Sigmoid colon (tissue), 7 donors: ENCODE measurements around the gene FBXO2. TPM values are rescaled to one million over a fixed set of nuclear protein-coding genes. Genes with fewer than 3 reads are reported as not detected.

Source experiments
- DNase-seq: peaks from one replicate; pipeline ENCODE4 v3.0.0-alpha.2; 2019
- H3K27ac ChIP-seq, 4 donors: fragments of 200-600 bp; sonication (generic); one replicate each; pipeline ENCODE4 v1.5.1; 2016 to 2019; ENCODE audit warnings: mild to moderate bottlenecking in 1 of 4
- H3K27me3 ChIP-seq, 3 donors: fragments of 200-600 bp; sonication (generic); one replicate each; pipeline ENCODE4 v1.5.1; 2019; ENCODE audit warnings: mild to moderate bottlenecking in 1 of 3
- H3K36me3 ChIP-seq, 4 donors: fragments of 200-600 bp; sonication (generic); one replicate each; pipeline ENCODE4 v1.5.1; 2016 to 2019
- H3K4me1 ChIP-seq, 4 donors: fragments of 200-600 bp; sonication (generic); one replicate each; pipeline ENCODE4 v1.5.1; 2017 to 2019
- H3K4me3 ChIP-seq, 4 donors: fragments of 200-600 bp; sonication (generic); one replicate each; pipeline ENCODE4 v1.5.1; 2017 to 2019; ENCODE audit warnings: mild to moderate bottlenecking in 2 of 4, moderate library complexity in 1 of 4
- H3K9me3 ChIP-seq, 4 donors: fragments of 200-600 bp in 3 of 4; sonication (generic) in 3 of 4; one replicate each; pipeline versions ENCODE4 v1.5.1 to v1.6.1; 2013 to 2019
- CTCF ChIP-seq, 4 experiments: fragments of 450-650 bp in 3 of 4; fragments of 200-600 bp in 1 of 4; IDR thresholded peaks; one replicate each; pipeline ENCODE4 v1.5.1; 2016 to 2019; ENCODE audit warnings: antibody characterized with exemption in 4 of 4, mild to moderate bottlenecking in 3 of 4, moderate library complexity in 2 of 4
- EP300 ChIP-seq, 4 donors: sonication (generic); formaldehyde crosslinking; IDR thresholded peaks; one replicate each; pipeline ENCODE4 v1.6.1; 2017; ENCODE audit warnings: antibody characterized with exemption in 4 of 4
- POLR2A ChIP-seq, 2 donors: fragments of 450-650 bp; IDR thresholded peaks; one replicate each; pipeline ENCODE4 v1.6.1; 2016; ENCODE audit warnings: antibody characterized with exemption in 2 of 2, mild to moderate bottlenecking in 2 of 2, moderate library complexity in 2 of 2
- POLR2AphosphoS5 ChIP-seq, 4 donors: sonication (generic); formaldehyde crosslinking; IDR thresholded peaks; one replicate each; pipeline ENCODE4 v1.6.1; 2017; ENCODE audit warnings: antibody characterized with exemption in 4 of 4
- WGBS, 2 donors: extraction: QIAGEN DNeasy Blood & Tissue Kit; methylation state at CpG; one replicate each; pipeline ENCODE4 v1.1.7; 2013; 5-methylcytosine and 5-hydroxymethylcytosine counted together
- intact Hi-C: fragments of 100-400 bp; cut with DNase I; formaldehyde crosslinking; loops from one replicate; pipeline ENCODE4 v1.15.1; 2023
- polyA plus RNA-seq, 3 donors: library from polyadenylated mRNA; stranded (reverse); fragments of 200-250 nt; gene quantifications; one replicate each; pipeline ENCODE4 v1.2.3, GENCODE V29; 2013
- total RNA-seq, 4 donors: library from RNA; depleted of rRNA; stranded (reverse); fragments of >200 nt; gene quantifications; one replicate each; pipeline ENCODE4 v1.1.0, GENCODE V29; 2016
- donor health status: healthy with polysubstance abuse.
- donor health status: Bipolar disorder and iron deficiency.
- donor health status: healthy.

FBXO2 gene
- total RNA-seq (1 to 10 TPM; 3.5 to 9.7 (median 6.7) TPM), polyA plus RNA-seq (1 to 10 TPM in 2 of 3 donors, not detected in 1; 1.2 to 2.8 TPM)

GRCh38 chr1:11654137-11654938, at the start of gene FBXO2, which contains the start of gene FBXO44:
Gene FBXO2 (minus strand): TSS chr1:11654429. CDS start chr1:11654340, 89 bp downstream.
Gene FBXO44 (plus strand): TSS chr1:11654877. CDS start chr1:11655836, 959 bp downstream.
- DNase-seq = peak; percentile 77
- 3 to 6% methylated on average over 94 of the region's 94 CpGs for WGBS, 2 donors
- peaks cover 0 to 35% (median 29%) of the 10 kb centered on the region in 4 donors for H3K4me1 ChIP-seq
- H3K36me3 ChIP-seq = peaks cover 0 to 18% (median 0%) of the 10 kb centered on the region in 4 donors
- peaks cover 7 to 17% (median 10%) of the 10 kb centered on the region in 3 donors for H3K27me3 ChIP-seq
- H3K27ac ChIP-seq = peak within 1 kb of the TSS; percentile 24 to 80 (median 47)
- TF ChIP-seq EP300 (IDR thresholded peaks at IDR 0.05) = no peak
- no peak for TF ChIP-seq POLR2AphosphoS5 (IDR thresholded peaks at IDR 0.05)
- TF ChIP-seq CTCF (IDR thresholded peaks at IDR 0.05) = no peak
- TF ChIP-seq POLR2A (IDR thresholded peaks at IDR 0.05) = no peak
- peak within 1 kb of the TSS; percentile 57 to 78 (median 69) for H3K4me3 ChIP-seq
- H3K9me3 ChIP-seq = no peaks in the 10 kb centered on the region
- intact Hi-C loops = loop anchor here (5.0 kb wide), 4 partner anchors 83 to 253 kb away; partner anchors contain the start of gene AGTRAP

GRCh38 chr1:11703357-11704193, 49.3 kb upstream of the FBXO2 start:
- 49 to 70% methylated on average over 8 of the region's 8 CpGs for WGBS, 2 donors
- Histone ChIP-seq H3K4me1 (peaks cover 0 to 11% (median 8%) of the 10 kb centered on the region in 4 donors), H3K4me3 (no peak overlapping the region), H3K27me3 (peaks cover 0 to 70% (median 14%) of the 10 kb centered on the region in 3 donors), H3K9me3 (no peaks in the 10 kb centered on the region), H3K36me3 (no peaks in the 10 kb centered on the region), H3K27ac (no peak overlapping the region)
- DNase-seq = no peak
- TF ChIP-seq EP300 (IDR thresholded peaks at IDR 0.05) = no peak
- no peak for TF ChIP-seq POLR2AphosphoS5 (IDR thresholded peaks at IDR 0.05)
- TF ChIP-seq POLR2A (IDR thresholded peaks at IDR 0.05) = no peak
- TF ChIP-seq CTCF (IDR thresholded peaks at IDR 0.05) = no peak
- intact Hi-C loops = loop anchor here (5.0 kb wide), 1 partner anchor 301 kb away; no protein-coding TSS in a partner anchor

- H3K9me3 ChIP-seq = no peaks in the 10 kb centered on the region
- no peak overlapping the region for H3K27ac ChIP-seq
- H3K27me3 ChIP-seq = peaks cover 0 to 82% (median 14%) of the 10 kb centered on the region in 3 donors
- 75 to 86% methylated on average over 15 of the region's 15 CpGs for WGBS, 2 donors
- TF ChIP-seq POLR2A (IDR thresholded peaks at IDR 0.05) (no peak), CTCF (IDR thresholded peaks at IDR 0.05) (no peak), POLR2AphosphoS5 (IDR thresholded peaks at IDR 0.05) (no peak), EP300 (IDR thresholded peaks at IDR 0.05) (no peak)
- intact Hi-C loops = loop anchor here (5.0 kb wide), 1 partner anchor 300 kb away; no protein-coding TSS in a partner anchor
- no peak overlapping the region for H3K4me3 ChIP-seq
- no peak for DNase-seq
- no peaks in the 10 kb centered on the region for H3K36me3 ChIP-seq
- H3K4me1 ChIP-seq = peaks cover 0 to 11% (median 8%) of the 10 kb centered on the region in 4 donors
These were observed 48.0 kb upstream of the FBXO2 start for GRCh38 chr1:11701981-11702803.

- no peak overlapping the region for H3K27ac ChIP-seq
- no peaks in the 10 kb centered on the region for H3K9me3 ChIP-seq
- peaks cover 0 to 86% (median 14%) of the 10 kb centered on the region in 3 donors for H3K27me3 ChIP-seq
- no peak overlapping the region for H3K4me3 ChIP-seq
- WGBS, 2 donors = 55 to 56% methylated on average over 15 of the region's 15 CpGs
- intact Hi-C loops = loop anchor here (5.0 kb wide), 1 partner anchor 299 kb away; no protein-coding TSS in a partner anchor
- H3K36me3 ChIP-seq = no peaks in the 10 kb centered on the region
- DNase-seq = no peak
- H3K4me1 ChIP-seq = peaks cover 0 to 11% (median 8%) of the 10 kb centered on the region in 4 donors
- TF ChIP-seq POLR2AphosphoS5 (IDR thresholded peaks at IDR 0.05) (no peak), POLR2A (IDR thresholded peaks at IDR 0.05) (no peak), EP300 (IDR thresholded peaks at IDR 0.05) (no peak), CTCF (IDR thresholded peaks at IDR 0.05) (no peak)
These were observed 47.3 kb upstream of the FBXO2 start for GRCh38 chr1:11701551-11701961.
